Osteocyte (in vitro differentiated cells): Measurements from ENCODE around the gene GABRB1. TPM values are rescaled to one million over a fixed set of nuclear protein-coding genes. Genes with fewer than 3 reads are reported as not detected.

Experiments used
- DNase-seq: peaks from one replicate; pipeline ENCODE4 v3.0.0; 2021; ENCODE audit warnings: mixed read lengths; ENCODE audit not compliant: unreplicated experiment; ENCODE audit errors: extremely low spot score
- H3K27ac Mint-ChIP-seq: one replicate; pipeline ENCODE4 v1.8.0; 2021; ENCODE audit warnings: mild to moderate bottlenecking, mixed read lengths; ENCODE audit not compliant: unreplicated experiment
- H3K27me3 Mint-ChIP-seq: one replicate; pipeline ENCODE4 v1.8.0; 2021; ENCODE audit warnings: mixed read lengths; ENCODE audit not compliant: unreplicated experiment
- H3K36me3 Mint-ChIP-seq: one replicate; pipeline ENCODE4 v1.8.0; 2021; ENCODE audit warnings: mixed read lengths; ENCODE audit not compliant: unreplicated experiment
- H3K4me1 Mint-ChIP-seq: one replicate; pipeline ENCODE4 v1.8.0; 2021; ENCODE audit warnings: mixed read lengths; ENCODE audit not compliant: unreplicated experiment
- H3K4me3 Mint-ChIP-seq: one replicate; pipeline ENCODE4 v1.8.0; 2021; ENCODE audit warnings: mild to moderate bottlenecking, moderate library complexity, mixed read lengths; ENCODE audit not compliant: unreplicated experiment
- H3K9me3 Mint-ChIP-seq: one replicate; pipeline ENCODE4 v1.8.0; 2021; ENCODE audit warnings: mixed read lengths; ENCODE audit not compliant: unreplicated experiment
- total RNA-seq: library from RNA; stranded (reverse); gene quantifications from 2 replicates; pipeline ENCODE4 v1.2.1, GENCODE V29; 2021
- TF ChIP-seq, protein P1 (sequence below): fragments of 200-600 bp; sonication (generic); IDR thresholded peaks from 2 replicates; pipeline ENCODE4 v1.5.0; 2021; ENCODE audit warnings: antibody characterized with exemption, mild to moderate bottlenecking, moderate library complexity

Gene GABRB1
- total RNA-seq, 1 donor from 2014 or later: not detected

DNA sequence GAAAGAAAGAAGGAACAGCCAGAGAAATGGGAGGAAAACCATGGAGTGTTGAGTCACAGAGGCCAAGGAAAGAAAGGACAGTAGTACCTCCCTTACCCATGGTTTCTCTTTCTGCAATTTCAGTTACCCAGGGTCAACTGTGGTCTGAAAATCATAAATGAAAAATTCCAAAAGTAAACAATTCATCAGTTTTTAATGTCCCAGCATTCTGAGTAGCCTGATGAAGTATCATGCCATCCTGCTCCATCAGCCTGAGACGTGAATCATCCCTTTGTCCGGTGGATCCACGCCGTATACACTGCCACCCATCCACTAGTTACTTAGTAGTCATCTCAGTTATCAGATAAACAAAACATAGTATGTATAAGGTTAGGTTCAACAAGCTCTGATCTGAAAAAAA lies 318.0 kb downstream of the GABRB1 start:
- Mint-ChIP-seq H3K9me3 (peaks cover 3% of the 10 kb centered on the region), H3K27me3 (peaks cover 4% of the 10 kb centered on the region), H3K27ac (peak overlapping the region; percentile 82), H3K4me1 (peaks cover 30% of the 10 kb centered on the region), H3K4me3 (peak overlapping the region; percentile 16), H3K36me3 (no peaks in the 10 kb centered on the region)
- no peak for DNase-seq
- TF ChIP-seq, protein P1, sequence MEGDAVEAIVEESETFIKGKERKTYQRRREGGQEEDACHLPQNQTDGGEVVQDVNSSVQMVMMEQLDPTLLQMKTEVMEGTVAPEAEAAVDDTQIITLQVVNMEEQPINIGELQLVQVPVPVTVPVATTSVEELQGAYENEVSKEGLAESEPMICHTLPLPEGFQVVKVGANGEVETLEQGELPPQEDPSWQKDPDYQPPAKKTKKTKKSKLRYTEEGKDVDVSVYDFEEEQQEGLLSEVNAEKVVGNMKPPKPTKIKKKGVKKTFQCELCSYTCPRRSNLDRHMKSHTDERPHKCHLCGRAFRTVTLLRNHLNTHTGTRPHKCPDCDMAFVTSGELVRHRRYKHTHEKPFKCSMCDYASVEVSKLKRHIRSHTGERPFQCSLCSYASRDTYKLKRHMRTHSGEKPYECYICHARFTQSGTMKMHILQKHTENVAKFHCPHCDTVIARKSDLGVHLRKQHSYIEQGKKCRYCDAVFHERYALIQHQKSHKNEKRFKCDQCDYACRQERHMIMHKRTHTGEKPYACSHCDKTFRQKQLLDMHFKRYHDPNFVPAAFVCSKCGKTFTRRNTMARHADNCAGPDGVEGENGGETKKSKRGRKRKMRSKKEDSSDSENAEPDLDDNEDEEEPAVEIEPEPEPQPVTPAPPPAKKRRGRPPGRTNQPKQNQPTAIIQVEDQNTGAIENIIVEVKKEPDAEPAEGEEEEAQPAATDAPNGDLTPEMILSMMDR: no peak

GRCh38 chr4:47355568-47355967 lies 324.2 kb downstream of the GABRB1 start:
- Mint-ChIP-seq H3K9me3 (no peaks in the 10 kb centered on the region), H3K27me3 (peaks cover 33% of the 10 kb centered on the region), H3K4me1 (peaks cover 5% of the 10 kb centered on the region), H3K36me3 (no peaks in the 10 kb centered on the region), H3K4me3 (no peak overlapping the region), H3K27ac (no peak overlapping the region)
- TF ChIP-seq, protein P1: no peak
- no peak for DNase-seq

DNA sequence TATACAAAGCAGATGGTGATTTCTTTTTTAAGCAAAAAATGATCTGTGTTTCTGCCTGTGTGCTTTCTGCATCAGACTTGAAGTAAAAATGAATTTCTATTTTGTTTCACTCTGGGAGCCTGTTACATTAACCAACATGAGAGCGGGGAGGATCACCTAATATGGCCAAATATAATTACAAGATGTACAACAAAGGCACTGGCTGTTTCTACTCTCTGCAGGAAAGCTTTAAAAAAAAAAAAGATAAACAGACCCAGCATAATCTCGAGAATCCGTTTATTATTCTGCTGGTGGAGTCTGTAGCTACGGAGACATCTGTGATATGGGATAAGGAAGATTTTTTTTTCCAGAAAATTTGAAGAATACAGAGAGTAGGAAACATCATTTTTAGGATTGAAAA lies 328.5 kb downstream of the GABRB1 start:
- Mint-ChIP-seq H3K9me3 (no peaks in the 10 kb centered on the region), H3K27ac (no peak overlapping the region), H3K4me1 (peaks cover 4% of the 10 kb centered on the region), H3K4me3 (no peak overlapping the region), H3K36me3 (no peaks in the 10 kb centered on the region), H3K27me3 (peaks cover 56% of the 10 kb centered on the region)
- TF ChIP-seq, protein P1: no peak
- DNase-seq: no peak

- Mint-ChIP-seq H3K27ac (no peak overlapping the region), H3K9me3 (no peaks in the 10 kb centered on the region), H3K27me3 (peaks cover 42% of the 10 kb centered on the region), H3K4me1 (no peaks in the 10 kb centered on the region), H3K4me3 (no peak overlapping the region), H3K36me3 (no peaks in the 10 kb centered on the region)
- DNase-seq: no peak
- TF ChIP-seq, protein P1: no peak
These were observed 336.4 kb downstream of the GABRB1 start for GRCh38 chr4:47367761-47368160.

DNA sequence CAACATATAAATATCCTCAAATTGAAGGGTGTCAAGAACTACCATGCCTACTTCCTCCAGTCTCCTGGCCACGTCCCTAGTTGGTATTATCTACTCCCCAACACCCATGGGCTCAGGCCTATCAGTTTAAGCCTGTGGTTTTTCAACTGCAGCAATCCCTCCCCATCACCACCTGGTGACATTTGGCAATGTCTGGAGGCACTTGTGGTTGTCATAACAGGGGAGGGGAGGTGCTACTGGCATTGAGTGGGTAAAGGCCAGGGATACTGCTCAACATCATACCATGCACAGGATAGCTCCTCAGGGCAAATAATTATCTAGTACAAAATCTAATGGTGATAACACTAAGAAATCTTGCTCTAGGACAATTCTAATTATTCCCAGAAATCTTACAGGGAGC lies 336.8 kb downstream of the GABRB1 start:
- H3K9me3 Mint-ChIP-seq: no peaks in the 10 kb centered on the region
- peaks cover 46% of the 10 kb centered on the region for H3K27me3 Mint-ChIP-seq
- TF ChIP-seq, protein P1: no peak
- no peak overlapping the region for H3K27ac Mint-ChIP-seq
- H3K4me1 Mint-ChIP-seq: no peaks in the 10 kb centered on the region
- H3K36me3 Mint-ChIP-seq: no peaks in the 10 kb centered on the region
- no peak overlapping the region for H3K4me3 Mint-ChIP-seq
- DNase-seq: no peak
